ENCODE data around the gene PTPRN2. TPM values are rescaled to one million over a fixed set of nuclear protein-coding genes. Genes with fewer than 3 reads are reported as not detected.

Gene PTPRN2
- total and polyA plus RNA-seq, 2 donors: 1.7 to 1.9 TPM

GRCh38 chr7:157837561-157837960, 750.1 kb downstream of the PTPRN2 start:
- DNase-seq (ENCODE audit: low read depth in 6 of 9, low spot score in 9 of 9): no peak
- Histone ChIP-seq H3K4me1 (ENCODE audit: control insufficient read depth in 2 of 2, insufficient read depth in 2 of 2, low read length in 2 of 2) (no peaks in the 10 kb centered on the region), H3K4me3 (ENCODE audit: low read length in 2 of 2) (no peak overlapping the region), H3K9me3 (ENCODE audit: control insufficient read depth in 2 of 2, insufficient read depth in 1 of 2, low read length in 1 of 2) (peaks cover 0 to 15% of the 10 kb centered on the region in 2 donors), H3K36me3 (ENCODE audit: control insufficient read depth in 2 of 2, insufficient read depth in 2 of 2, low read length in 1 of 2) (no peaks in the 10 kb centered on the region), H3K27ac (ENCODE audit: low read depth in 1 of 2, low read length in 1 of 2) (no peak overlapping the region), H3K27me3 (ENCODE audit: control insufficient read depth in 2 of 2, insufficient read depth in 1 of 2, low read length in 1 of 2) (peaks cover 0 to 2% of the 10 kb centered on the region in 2 donors)
- 95% methylated on average over 10 of the region's 10 CpGs for WGBS

GRCh38 chr7:157837047-157837446, 750.6 kb downstream of the PTPRN2 start:
- H3K27ac ChIP-seq (ENCODE audit: low read depth in 1 of 2, low read length in 1 of 2): no peak overlapping the region
- H3K27me3 ChIP-seq (ENCODE audit: control insufficient read depth in 2 of 2, insufficient read depth in 1 of 2, low read length in 1 of 2): peaks cover 0 to 2% of the 10 kb centered on the region in 2 donors
- DNase-seq (ENCODE audit: low read depth in 6 of 9, low spot score in 9 of 9): no peak
- H3K36me3 ChIP-seq (ENCODE audit: control insufficient read depth in 2 of 2, insufficient read depth in 2 of 2, low read length in 1 of 2): no peaks in the 10 kb centered on the region
- WGBS: 89% methylated on average over 6 of the region's 6 CpGs
- H3K4me3 ChIP-seq (ENCODE audit: low read length in 2 of 2): no peak overlapping the region
- H3K4me1 ChIP-seq (ENCODE audit: control insufficient read depth in 2 of 2, insufficient read depth in 2 of 2, low read length in 2 of 2): no peaks in the 10 kb centered on the region
- H3K9me3 ChIP-seq (ENCODE audit: control insufficient read depth in 2 of 2, insufficient read depth in 1 of 2, low read length in 1 of 2): peaks cover 0 to 15% of the 10 kb centered on the region in 2 donors

GRCh38 chr7:157834501-157835163, 753.0 kb downstream of the PTPRN2 start:
- Histone ChIP-seq H3K36me3 (ENCODE audit: control insufficient read depth in 2 of 2, insufficient read depth in 2 of 2, low read length in 1 of 2) (no peaks in the 10 kb centered on the region), H3K4me1 (ENCODE audit: control insufficient read depth in 2 of 2, insufficient read depth in 2 of 2, low read length in 2 of 2) (no peaks in the 10 kb centered on the region), H3K27me3 (ENCODE audit: control insufficient read depth in 2 of 2, insufficient read depth in 1 of 2, low read length in 1 of 2) (peaks cover 0 to 2% of the 10 kb centered on the region in 2 donors), H3K4me3 (ENCODE audit: low read length in 2 of 2) (no peak overlapping the region), H3K9me3 (ENCODE audit: control insufficient read depth in 2 of 2, insufficient read depth in 1 of 2, low read length in 1 of 2) (peaks cover 0 to 4% of the 10 kb centered on the region in 2 donors), H3K27ac (ENCODE audit: low read depth in 1 of 2, low read length in 1 of 2) (no peak overlapping the region)
- no peak for DNase-seq (ENCODE audit: low read depth in 6 of 9, low spot score in 9 of 9)
- 95% methylated on average over 20 of the region's 20 CpGs for WGBS

GRCh38 chr7:157832866-157833607, 754.6 kb downstream of the PTPRN2 start:
- 96% methylated on average over 35 of the region's 35 CpGs for WGBS
- no peak for DNase-seq (ENCODE audit: low read depth in 6 of 9, low spot score in 9 of 9)
- Histone ChIP-seq H3K9me3 (ENCODE audit: control insufficient read depth in 2 of 2, insufficient read depth in 1 of 2, low read length in 1 of 2) (no peaks in the 10 kb centered on the region), H3K27ac (ENCODE audit: low read depth in 1 of 2, low read length in 1 of 2) (no peak overlapping the region), H3K36me3 (ENCODE audit: control insufficient read depth in 2 of 2, insufficient read depth in 2 of 2, low read length in 1 of 2) (no peaks in the 10 kb centered on the region), H3K4me3 (ENCODE audit: low read length in 2 of 2) (no peak overlapping the region), H3K27me3 (ENCODE audit: control insufficient read depth in 2 of 2, insufficient read depth in 1 of 2, low read length in 1 of 2) (peaks cover 0 to 2% of the 10 kb centered on the region in 2 donors), H3K4me1 (ENCODE audit: control insufficient read depth in 2 of 2, insufficient read depth in 2 of 2, low read length in 2 of 2) (no peaks in the 10 kb centered on the region)

GRCh38 chr7:157832421-157832820, 755.2 kb downstream of the PTPRN2 start:
- Histone ChIP-seq H3K4me1 (ENCODE audit: control insufficient read depth in 2 of 2, insufficient read depth in 2 of 2, low read length in 2 of 2) (peaks cover 0 to 1% of the 10 kb centered on the region in 2 donors), H3K9me3 (ENCODE audit: control insufficient read depth in 2 of 2, insufficient read depth in 1 of 2, low read length in 1 of 2) (no peaks in the 10 kb centered on the region), H3K36me3 (ENCODE audit: control insufficient read depth in 2 of 2, insufficient read depth in 2 of 2, low read length in 1 of 2) (no peaks in the 10 kb centered on the region), H3K27ac (ENCODE audit: low read depth in 1 of 2, low read length in 1 of 2) (no peak overlapping the region), H3K27me3 (ENCODE audit: control insufficient read depth in 2 of 2, insufficient read depth in 1 of 2, low read length in 1 of 2) (peaks cover 0 to 2% of the 10 kb centered on the region in 2 donors), H3K4me3 (ENCODE audit: low read length in 2 of 2) (no peak overlapping the region)
- 63% methylated on average over 6 of the region's 6 CpGs for WGBS
- no peak for DNase-seq (ENCODE audit: low read depth in 6 of 9, low spot score in 9 of 9)

- no peaks in the 10 kb centered on the region for H3K36me3 ChIP-seq (ENCODE audit: control insufficient read depth in 2 of 2, insufficient read depth in 2 of 2, low read length in 1 of 2)
- H3K27me3 ChIP-seq (ENCODE audit: control insufficient read depth in 2 of 2, insufficient read depth in 1 of 2, low read length in 1 of 2): peaks cover 0 to 2% of the 10 kb centered on the region in 2 donors
- WGBS: 95% methylated on average over 16 of the region's 16 CpGs
- no peak overlapping the region for H3K4me3 ChIP-seq (ENCODE audit: low read length in 2 of 2)
- H3K9me3 ChIP-seq (ENCODE audit: control insufficient read depth in 2 of 2, insufficient read depth in 1 of 2, low read length in 1 of 2): no peaks in the 10 kb centered on the region
- H3K27ac ChIP-seq (ENCODE audit: low read depth in 1 of 2, low read length in 1 of 2): no peak overlapping the region
- no peak for DNase-seq (ENCODE audit: low read depth in 6 of 9, low spot score in 9 of 9)
- H3K4me1 ChIP-seq (ENCODE audit: control insufficient read depth in 2 of 2, insufficient read depth in 2 of 2, low read length in 2 of 2): peaks cover 0 to 3% of the 10 kb centered on the region in 2 donors
Observed at GRCh38 chr7:157832006-157832405, 755.6 kb downstream of the PTPRN2 start.

GRCh38 chr7:157831143-157831905, 756.3 kb downstream of the PTPRN2 start:
- Histone ChIP-seq H3K36me3 (ENCODE audit: control insufficient read depth in 2 of 2, insufficient read depth in 2 of 2, low read length in 1 of 2) (no peaks in the 10 kb centered on the region), H3K9me3 (ENCODE audit: control insufficient read depth in 2 of 2, insufficient read depth in 1 of 2, low read length in 1 of 2) (no peaks in the 10 kb centered on the region), H3K4me3 (ENCODE audit: low read length in 2 of 2) (no peak overlapping the region), H3K27me3 (ENCODE audit: control insufficient read depth in 2 of 2, insufficient read depth in 1 of 2, low read length in 1 of 2) (peaks cover 0 to 2% of the 10 kb centered on the region in 2 donors), H3K4me1 (ENCODE audit: control insufficient read depth in 2 of 2, insufficient read depth in 2 of 2, low read length in 2 of 2) (peaks cover 0 to 3% of the 10 kb centered on the region in 2 donors), H3K27ac (ENCODE audit: low read depth in 1 of 2, low read length in 1 of 2) (no peak overlapping the region)
- 90% methylated on average over 18 of the region's 18 CpGs for WGBS
- no peak for DNase-seq (ENCODE audit: low read depth in 6 of 9, low spot score in 9 of 9)

GRCh38 chr7:157830331-157830730, 757.3 kb downstream of the PTPRN2 start:
- DNase-seq (ENCODE audit: low read depth in 6 of 9, low spot score in 9 of 9): no peak
- H3K27ac ChIP-seq (ENCODE audit: low read depth in 1 of 2, low read length in 1 of 2): no peak overlapping the region
- H3K4me1 ChIP-seq (ENCODE audit: control insufficient read depth in 2 of 2, insufficient read depth in 2 of 2, low read length in 2 of 2): peaks cover 0 to 3% of the 10 kb centered on the region in 2 donors
- 86% methylated on average over 13 of the region's 13 CpGs for WGBS
- H3K27me3 ChIP-seq (ENCODE audit: control insufficient read depth in 2 of 2, insufficient read depth in 1 of 2, low read length in 1 of 2): peaks cover 0 to under 1% of the 10 kb centered on the region in 2 donors
- H3K4me3 ChIP-seq (ENCODE audit: low read length in 2 of 2): no peak overlapping the region
- H3K9me3 ChIP-seq (ENCODE audit: control insufficient read depth in 2 of 2, insufficient read depth in 1 of 2, low read length in 1 of 2): no peaks in the 10 kb centered on the region
- H3K36me3 ChIP-seq (ENCODE audit: control insufficient read depth in 2 of 2, insufficient read depth in 2 of 2, low read length in 1 of 2): no peaks in the 10 kb centered on the region

GRCh38 chr7:157829491-157829890, 758.1 kb downstream of the PTPRN2 start:
- Histone ChIP-seq H3K4me3 (ENCODE audit: low read length in 2 of 2) (no peak overlapping the region), H3K36me3 (ENCODE audit: control insufficient read depth in 2 of 2, insufficient read depth in 2 of 2, low read length in 1 of 2) (no peaks in the 10 kb centered on the region), H3K27me3 (ENCODE audit: control insufficient read depth in 2 of 2, insufficient read depth in 1 of 2, low read length in 1 of 2) (no peaks in the 10 kb centered on the region), H3K27ac (ENCODE audit: low read depth in 1 of 2, low read length in 1 of 2) (no peak overlapping the region), H3K9me3 (ENCODE audit: control insufficient read depth in 2 of 2, insufficient read depth in 1 of 2, low read length in 1 of 2) (no peaks in the 10 kb centered on the region), H3K4me1 (ENCODE audit: control insufficient read depth in 2 of 2, insufficient read depth in 2 of 2, low read length in 2 of 2) (peaks cover 0 to 3% of the 10 kb centered on the region in 2 donors)
- 94% methylated on average over 15 of the region's 15 CpGs for WGBS
- no peak for DNase-seq (ENCODE audit: low read depth in 6 of 9, low spot score in 9 of 9)

Data from thymus (tissue), 11 donors.